ENCODE results near the gene TAOK1.

GRCh38 chr17:29401258-29401657 lies 11.1 kb downstream of the TAOK1 start:
- TF ChIP-seq, protein P1, sequence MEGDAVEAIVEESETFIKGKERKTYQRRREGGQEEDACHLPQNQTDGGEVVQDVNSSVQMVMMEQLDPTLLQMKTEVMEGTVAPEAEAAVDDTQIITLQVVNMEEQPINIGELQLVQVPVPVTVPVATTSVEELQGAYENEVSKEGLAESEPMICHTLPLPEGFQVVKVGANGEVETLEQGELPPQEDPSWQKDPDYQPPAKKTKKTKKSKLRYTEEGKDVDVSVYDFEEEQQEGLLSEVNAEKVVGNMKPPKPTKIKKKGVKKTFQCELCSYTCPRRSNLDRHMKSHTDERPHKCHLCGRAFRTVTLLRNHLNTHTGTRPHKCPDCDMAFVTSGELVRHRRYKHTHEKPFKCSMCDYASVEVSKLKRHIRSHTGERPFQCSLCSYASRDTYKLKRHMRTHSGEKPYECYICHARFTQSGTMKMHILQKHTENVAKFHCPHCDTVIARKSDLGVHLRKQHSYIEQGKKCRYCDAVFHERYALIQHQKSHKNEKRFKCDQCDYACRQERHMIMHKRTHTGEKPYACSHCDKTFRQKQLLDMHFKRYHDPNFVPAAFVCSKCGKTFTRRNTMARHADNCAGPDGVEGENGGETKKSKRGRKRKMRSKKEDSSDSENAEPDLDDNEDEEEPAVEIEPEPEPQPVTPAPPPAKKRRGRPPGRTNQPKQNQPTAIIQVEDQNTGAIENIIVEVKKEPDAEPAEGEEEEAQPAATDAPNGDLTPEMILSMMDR (IDR thresholded peaks at IDR 0.05), result no peak
- TF ChIP-seq POLR2A (IDR thresholded peaks at IDR 0.05), result no peak
